Measurements from ENCODE around the gene C6orf52.
A peak's percentile ranks its signal among the peaks of the same experiment; 100 is the strongest.
"Not testable (repeated sequence)": the region's sequence is repeated elsewhere in the genome, so short reads cannot be mapped to it uniquely, and the experiment has no call there.

C6orf52 gene

GRCh38 chr6:10695086-10695657 is 756 bp upstream of the C6orf52 start:
- no peak for DNase-seq

- DNase-seq = no peak
Measured at GRCh38 chr6:10692965-10693538, 1.4 kb downstream of the C6orf52 start.

GRCh38 chr6:10690651-10691445 is 3.6 kb downstream of the C6orf52 start:
- DNase-seq = no peak

GRCh38 chr6:10687582-10687981 is 6.8 kb downstream of the C6orf52 start:
- no peak for DNase-seq

- no peak for DNase-seq
Measured at GRCh38 chr6:10686901-10687300, 7.5 kb downstream of the C6orf52 start.

GRCh38 chr6:10685092-10685915 is 9.1 kb downstream of the C6orf52 start:
- DNase-seq = no peak

GRCh38 chr6:10684618-10685017 is 9.8 kb downstream of the C6orf52 start:
- DNase-seq = no peak

- DNase-seq = no peak
Measured at GRCh38 chr6:10682355-10682988, 11.9 kb downstream of the C6orf52 start.

GRCh38 chr6:10681795-10682194 is 12.6 kb downstream of the C6orf52 start:
- DNase-seq = no peak

GRCh38 chr6:10678456-10678855 is 16.0 kb downstream of the C6orf52 start:
- DNase-seq = no peak

- no peak for DNase-seq
Measured at GRCh38 chr6:10676403-10676802, 18.0 kb downstream of the C6orf52 start.

- DNase-seq = no peak
Measured at GRCh38 chr6:10668126-10668917, 26.1 kb downstream of the C6orf52 start.

- DNase-seq = not testable (repeated sequence)
Measured at GRCh38 chr6:10665595-10665994, 28.8 kb downstream of the C6orf52 start.

- DNase-seq = no peak
Measured at GRCh38 chr6:10662742-10663141, 31.7 kb downstream of the C6orf52 start.

- DNase-seq = no peak
Measured at GRCh38 chr6:10662207-10662606, 32.2 kb downstream of the C6orf52 start.

GRCh38 chr6:10660431-10661191 is 33.8 kb downstream of the C6orf52 start:
- DNase-seq = not testable (repeated sequence)

- DNase-seq = no peak
Measured at GRCh38 chr6:10659699-10660348, 34.6 kb downstream of the C6orf52 start.

GRCh38 chr6:10658910-10659698 is 35.3 kb downstream of the C6orf52 start:
- DNase-seq = no peak

GRCh38 chr6:10655508-10656055 is 38.8 kb downstream of the C6orf52 start:
- peak; percentile 35 for DNase-seq
